PC-9 (cell line): ENCODE data around the gene GEN1. TPM values are rescaled to one million over a fixed set of nuclear protein-coding genes. Genes with fewer than 3 reads are reported as not detected.

ENCODE experiments used
- BruUV-seq: library from RNA; stranded (reverse); fragments of 400-500 nt; replicated peaks from 2 replicates; lab custom pipeline; 2021; lab: Mats Ljungman, UMichigan
- CTCF ChIA-PET: fragments of 300-600 bp; sonication (Branson Sonifier 250); formaldehyde crosslinking; loops from one replicate; lab custom pipeline; 2022; ENCODE audit warnings: antibody characterized with exemption; lab: Charles Lee
- POLR2A ChIA-PET: fragments of 300-600 bp; sonication (Branson Sonifier 250); formaldehyde crosslinking; loops from one replicate; lab custom pipeline; 2022; ENCODE audit warnings: antibody characterized with exemption; ENCODE audit not compliant: unreplicated experiment; lab: Charles Lee
- DNase-seq, 2 experiments: peaks; one replicate each; pipeline versions ENCODE4 v3.0.0 to v3.0.0-alpha.2; 2015 to 2022; ENCODE audit warnings: mixed read lengths in 1 of 2
- H2AFZ ChIP-seq: fragments of 200-600 bp; sonication (generic); 2 replicates; pipeline ENCODE4 v1.8.1; 2017; ENCODE audit warnings: antibody characterized with exemption
- H3F3A ChIP-seq: fragments of 200-600 bp; sonication (generic); 2 replicates; pipeline ENCODE4 v1.8.1; 2017; ENCODE audit warnings: antibody characterized with exemption, mild to moderate bottlenecking, low read depth; ENCODE audit not compliant: insufficient read depth
- H3K27ac ChIP-seq: fragments of 200-600 bp; sonication (generic); 2 replicates; pipeline ENCODE4 v1.6.1; 2016; ENCODE audit warnings: mixed run types
- H3K27me3 ChIP-seq: fragments of 200-600 bp; sonication (generic); 2 replicates; pipeline ENCODE4 v1.6.1; 2016; ENCODE audit warnings: low read depth, mixed run types; ENCODE audit not compliant: insufficient read depth
- H3K36me3 ChIP-seq: fragments of 200-600 bp; sonication (generic); 2 replicates; pipeline ENCODE4 v1.6.1; 2016; ENCODE audit warnings: low read depth, mixed run types
- H3K4me1 ChIP-seq: fragments of 200-600 bp; sonication (generic); replicated peaks from 2 replicates; pipeline ENCODE4 v1.6.1; 2016; ENCODE audit warnings: mixed run types; ENCODE audit not compliant: insufficient read depth
- H3K4me2 ChIP-seq: fragments of 200-600 bp; sonication (generic); 2 replicates; pipeline ENCODE4 v1.6.1; 2017; ENCODE audit warnings: mixed run types
- H3K4me3 ChIP-seq: fragments of 200-600 bp; sonication (generic); 2 replicates; pipeline ENCODE4 v1.6.1; 2016; ENCODE audit warnings: mixed run types
- H3K79me2 ChIP-seq: fragments of 200-600 bp; sonication (generic); 2 replicates; pipeline ENCODE4 v1.6.1; 2017; ENCODE audit warnings: low read depth, mixed run types
- H3K9me2 ChIP-seq: fragments of 200-600 bp; sonication (generic); 2 replicates; pipeline ENCODE4 v1.8.1; 2017; ENCODE audit warnings: mild to moderate bottlenecking; ENCODE audit not compliant: insufficient read depth
- H3K9me3 ChIP-seq: fragments of 200-600 bp; sonication (generic); 2 replicates; pipeline ENCODE4 v1.8.1; 2016; ENCODE audit warnings: low read depth; ENCODE audit not compliant: insufficient read depth
- H4K20me1 ChIP-seq: fragments of 200-600 bp; sonication (generic); 2 replicates; pipeline ENCODE4 v1.8.1; 2017; ENCODE audit not compliant: insufficient read depth
- EZH2 ChIP-seq: fragments of 200-600 bp; sonication (generic); IDR thresholded peaks from 2 replicates; pipeline ENCODE4 v1.8.0; 2017; ENCODE audit warnings: antibody characterized with exemption, low read depth
- intact Hi-C: fragments of 100-400 bp; cut with micrococcal nuclease; formaldehyde crosslinking; loops from one replicate; pipeline ENCODE4 v1.10.0; 2022; ENCODE audit not compliant: unreplicated experiment
- total RNA-seq: library from RNA; stranded (reverse); gene quantifications from 2 replicates; pipeline ENCODE4 v1.2.3, GENCODE V29; 2021
- TF ChIP-seq, protein P1 (sequence below): fragments of 200-600 bp; sonication (generic); conservative IDR thresholded peaks from 2 replicates; pipeline ENCODE4 v1.6.1; 2017; ENCODE audit warnings: mixed run types, antibody characterized with exemption, mild to moderate bottlenecking, moderate library complexity

Gene GEN1
- total RNA-seq, 1 experiment from 2014 or later, result 28.3 TPM

DNA sequence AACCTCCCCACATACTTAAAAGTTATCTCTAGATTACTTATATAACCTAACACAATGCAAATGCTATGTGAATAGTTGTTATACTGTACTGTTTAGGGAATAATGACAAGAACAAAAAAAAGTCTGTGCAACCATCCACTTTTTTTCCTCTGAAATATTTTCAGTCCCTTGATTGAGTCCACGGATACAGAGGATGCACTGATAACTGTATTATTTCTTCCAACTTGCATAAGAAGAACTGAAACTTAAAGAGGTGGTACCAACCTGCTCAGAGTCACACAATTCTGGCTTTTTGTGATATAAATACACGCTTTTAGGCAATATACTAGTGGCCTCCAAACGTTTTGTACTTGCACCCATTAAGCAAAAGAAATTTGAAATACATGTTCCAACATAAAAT is 1.7 kb upstream of the GEN1 start:
- Histone ChIP-seq H3K4me2 (peak overlapping the region; percentile 81), H4K20me1 (no peaks in the 10 kb centered on the region), H3K27ac (no peak overlapping the region), H3K4me1 (peaks cover 28% of the 10 kb centered on the region), H3F3A (no peaks in the 10 kb centered on the region), H3K4me3 (peak overlapping the region; percentile 96), H2AFZ (0 out of 2 replicates have a peak overlapping the region, but pooled peaks have one; percentile 97), H3K27me3 (no peaks in the 10 kb centered on the region), H3K79me2 (peaks cover 73% of the 10 kb centered on the region), H3K9me3 (no peaks in the 10 kb centered on the region), H3K9me2 (no peaks in the 10 kb centered on the region), H3K36me3 (no peaks in the 10 kb centered on the region)
- POLR2A ChIA-PET, result no interaction called here
- DNase-seq, result no peak
- no TSS peak for BruUV-seq
- intact Hi-C loops, result no loop called here
- no peak for TF ChIP-seq EZH2
- TF ChIP-seq, protein P1, sequence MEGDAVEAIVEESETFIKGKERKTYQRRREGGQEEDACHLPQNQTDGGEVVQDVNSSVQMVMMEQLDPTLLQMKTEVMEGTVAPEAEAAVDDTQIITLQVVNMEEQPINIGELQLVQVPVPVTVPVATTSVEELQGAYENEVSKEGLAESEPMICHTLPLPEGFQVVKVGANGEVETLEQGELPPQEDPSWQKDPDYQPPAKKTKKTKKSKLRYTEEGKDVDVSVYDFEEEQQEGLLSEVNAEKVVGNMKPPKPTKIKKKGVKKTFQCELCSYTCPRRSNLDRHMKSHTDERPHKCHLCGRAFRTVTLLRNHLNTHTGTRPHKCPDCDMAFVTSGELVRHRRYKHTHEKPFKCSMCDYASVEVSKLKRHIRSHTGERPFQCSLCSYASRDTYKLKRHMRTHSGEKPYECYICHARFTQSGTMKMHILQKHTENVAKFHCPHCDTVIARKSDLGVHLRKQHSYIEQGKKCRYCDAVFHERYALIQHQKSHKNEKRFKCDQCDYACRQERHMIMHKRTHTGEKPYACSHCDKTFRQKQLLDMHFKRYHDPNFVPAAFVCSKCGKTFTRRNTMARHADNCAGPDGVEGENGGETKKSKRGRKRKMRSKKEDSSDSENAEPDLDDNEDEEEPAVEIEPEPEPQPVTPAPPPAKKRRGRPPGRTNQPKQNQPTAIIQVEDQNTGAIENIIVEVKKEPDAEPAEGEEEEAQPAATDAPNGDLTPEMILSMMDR, result no peak
- CTCF ChIA-PET, result no interaction called here

DNA sequence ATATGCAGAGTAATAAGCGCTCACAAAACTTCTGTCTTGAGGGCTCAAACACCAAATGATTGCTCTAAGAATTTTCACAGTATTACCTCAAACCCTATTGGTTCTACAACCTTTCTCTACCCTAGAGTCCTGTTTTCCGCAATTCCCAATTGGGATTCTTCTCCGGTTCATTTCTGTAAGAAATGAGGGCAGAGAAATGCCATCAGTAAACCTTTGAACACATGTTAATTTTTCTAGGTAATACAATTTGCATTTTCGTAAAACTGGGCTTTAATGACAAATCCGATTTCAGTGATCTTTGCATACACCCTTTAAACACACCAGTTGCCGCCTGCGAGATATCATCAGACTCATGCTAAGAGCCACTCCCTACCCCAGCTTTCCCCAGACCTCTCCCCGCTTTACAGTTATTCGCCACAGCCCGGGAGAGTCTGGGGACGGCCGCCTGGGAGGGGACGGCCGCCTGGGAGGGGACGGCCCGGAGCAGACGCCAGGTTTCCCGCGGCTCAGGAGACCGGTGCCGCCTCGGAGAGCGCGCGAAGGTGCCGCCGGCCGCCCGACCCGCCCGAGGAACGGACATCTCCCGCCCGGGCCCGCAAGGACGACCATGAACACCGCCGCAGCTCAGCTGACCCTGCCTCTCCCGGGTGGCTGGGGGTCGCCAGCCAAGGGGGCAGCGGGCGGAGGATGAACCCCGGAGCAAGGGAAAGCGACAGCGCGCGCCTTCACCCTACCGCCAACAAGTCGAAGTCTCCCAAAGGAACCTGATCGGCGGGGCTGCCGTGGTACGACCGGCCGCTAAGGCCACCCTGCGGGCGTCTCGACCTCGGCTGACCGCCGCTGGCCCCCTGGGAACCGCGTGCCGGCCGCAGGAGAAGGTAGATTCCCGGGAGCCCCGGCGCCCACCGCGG is 791 bp upstream of the GEN1 start:
- no peaks in the 10 kb centered on the region for H3K9me3 ChIP-seq
- H3K27ac ChIP-seq, result peak overlapping the region; percentile 93
- CTCF ChIA-PET, result no interaction called here
- H3K4me1 ChIP-seq, result peaks cover 28% of the 10 kb centered on the region
- POLR2A ChIA-PET, result interaction anchor here (0.7 kb wide), 1 partner anchor 1076 kb away, joined by 3 read pairs; no protein-coding TSS in a partner anchor
- peak overlapping the region; percentile 96 for H3K4me3 ChIP-seq
- no peaks in the 10 kb centered on the region for H4K20me1 ChIP-seq
- peak; percentile 48 to 57 for DNase-seq
- TSS peak; percentile 47 for BruUV-seq
- H3K36me3 ChIP-seq, result no peaks in the 10 kb centered on the region
- H3K27me3 ChIP-seq, result no peaks in the 10 kb centered on the region
- no peaks in the 10 kb centered on the region for H3K9me2 ChIP-seq
- intact Hi-C loops, result no loop called here
- TF ChIP-seq, protein P1, result no peak
- TF ChIP-seq EZH2, result no peak
- peak overlapping the region; percentile 81 for H3K4me2 ChIP-seq
- H3K79me2 ChIP-seq, result peaks cover 78% of the 10 kb centered on the region
- no peaks in the 10 kb centered on the region for H3F3A ChIP-seq
- peak overlapping the region; percentile 97 for H2AFZ ChIP-seq

DNA sequence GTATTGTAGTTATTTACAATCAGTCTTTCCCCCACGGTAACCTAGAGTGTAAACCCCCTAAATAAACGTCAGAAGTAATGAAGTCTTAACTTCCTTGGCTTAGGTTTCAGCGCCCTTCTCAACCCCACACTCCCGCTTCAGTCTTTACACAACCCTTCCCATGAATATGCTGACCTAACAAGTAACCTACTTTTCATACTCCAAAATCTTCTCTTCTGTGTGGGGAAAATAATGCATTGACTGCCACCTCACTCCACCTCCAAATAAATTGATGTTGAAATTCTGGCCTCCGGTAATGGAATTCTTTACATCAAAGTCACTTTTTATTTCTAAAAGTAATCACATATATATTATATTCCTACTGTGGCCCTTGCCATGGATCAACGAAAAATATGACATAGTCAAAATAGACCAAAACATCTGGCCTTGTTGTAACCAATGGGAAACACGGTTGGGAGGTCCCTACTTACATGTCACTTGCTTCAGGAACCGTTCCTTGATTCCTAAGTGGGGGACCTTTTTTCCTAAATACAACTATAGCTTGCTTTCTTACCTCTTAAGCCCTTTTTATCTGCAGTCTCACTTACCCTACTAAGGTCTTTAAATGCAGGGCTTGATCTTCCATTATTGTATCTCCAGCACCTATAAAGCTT is 961 bp downstream of the GEN1 start:
- ChIA-PET POLR2A (no interaction called here), CTCF (no interaction called here)
- no TSS peak for BruUV-seq
- Histone ChIP-seq H3K79me2 (peaks cover 93% of the 10 kb centered on the region), H3K9me2 (no peaks in the 10 kb centered on the region), H3K36me3 (no peaks in the 10 kb centered on the region), H3K9me3 (no peaks in the 10 kb centered on the region), H3K27me3 (no peaks in the 10 kb centered on the region), H3K4me1 (peaks cover 28% of the 10 kb centered on the region), H3K4me2 (peak overlapping the region; percentile 81), H3F3A (no peaks in the 10 kb centered on the region), H2AFZ (peak overlapping the region; percentile 97), H4K20me1 (no peaks in the 10 kb centered on the region), H3K27ac (peak overlapping the region; percentile 93), H3K4me3 (peak overlapping the region; percentile 96)
- TF ChIP-seq EZH2, result no peak
- TF ChIP-seq, protein P1, result no peak
- intact Hi-C loops, result no loop called here
- no peak for DNase-seq
